Large intestine (tissue), 3 donors: ENCODE data around the gene JAG1. TPM values are rescaled to one million over a fixed set of nuclear protein-coding genes. Genes with fewer than 3 reads are reported as not detected.

Source experiments
- DNase-seq, 2 donors: peaks; one replicate each; pipeline versions ENCODE4 v3.0.0 to v3.0.0-alpha.2; 2013
- H3K27ac ChIP-seq: one replicate; pipeline ENCODE4 v1.5.1; 2013; ENCODE audit warnings: low read length
- H3K27me3 ChIP-seq: 2 replicates; pipeline ENCODE4 v1.6.1; 2013; ENCODE audit warnings: low read length; ENCODE audit not compliant: control insufficient read depth, insufficient read depth
- H3K36me3 ChIP-seq: 2 replicates; pipeline ENCODE4 v1.6.1; 2013; ENCODE audit warnings: low read length; ENCODE audit not compliant: control insufficient read depth, insufficient read depth
- H3K4me1 ChIP-seq: one replicate; pipeline ENCODE4 v1.6.1; 2013; ENCODE audit warnings: low read length; ENCODE audit not compliant: control insufficient read depth, insufficient read depth
- H3K4me3 ChIP-seq: one replicate; pipeline ENCODE4 v1.5.1; 2013; ENCODE audit warnings: low read length
- H3K9me3 ChIP-seq: one replicate; pipeline ENCODE4 v1.6.1; 2013; ENCODE audit warnings: mild to moderate bottlenecking, low read depth, low read length, moderate library complexity; ENCODE audit not compliant: control insufficient read depth
- WGBS: methylation state at CpG from one replicate; pipeline ENCODE4 v1.1.5; 2013; ENCODE audit warnings: low lambda C conversion rate; ENCODE audit not compliant: insufficient coverage; 5-methylcytosine and 5-hydroxymethylcytosine counted together
- polyA plus RNA-seq: library from polyadenylated mRNA; unstranded; fragments of 120-200 nt; gene quantifications from one replicate; pipeline ENCODE4 v1.2.1, GENCODE V29; 2013

Gene JAG1
- polyA plus RNA-seq, 1 donor, result 72.0 TPM

DNA sequence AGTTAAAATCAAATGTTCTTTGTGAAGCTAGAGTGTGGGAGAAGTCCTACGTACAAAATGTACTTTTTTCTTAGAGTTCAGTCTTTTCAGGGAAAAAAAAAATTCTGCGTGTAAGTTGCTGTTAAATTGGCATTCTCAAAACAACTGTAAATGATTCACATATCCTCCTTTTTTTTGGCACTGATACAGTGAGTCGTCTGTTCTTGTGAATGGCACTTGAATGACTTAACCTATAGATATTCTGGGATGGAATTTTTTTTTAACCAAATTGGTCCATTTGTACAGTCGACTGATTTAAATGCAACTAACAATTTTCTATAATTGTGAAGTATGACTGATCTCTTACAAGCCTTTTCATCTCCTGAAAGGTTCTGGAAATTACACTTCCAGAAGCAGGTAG, 5.5 kb upstream of the JAG1 start:
- Histone ChIP-seq H3K4me1 (peaks cover 8% of the 10 kb centered on the region), H3K27me3 (no peaks in the 10 kb centered on the region), H3K36me3 (no peaks in the 10 kb centered on the region), H3K9me3 (no peaks in the 10 kb centered on the region), H3K27ac (no peak overlapping the region), H3K4me3 (no peak overlapping the region)
- DNase-seq, result no peak
- WGBS, result 89% methylated on average over 3 of the region's 4 CpGs

DNA sequence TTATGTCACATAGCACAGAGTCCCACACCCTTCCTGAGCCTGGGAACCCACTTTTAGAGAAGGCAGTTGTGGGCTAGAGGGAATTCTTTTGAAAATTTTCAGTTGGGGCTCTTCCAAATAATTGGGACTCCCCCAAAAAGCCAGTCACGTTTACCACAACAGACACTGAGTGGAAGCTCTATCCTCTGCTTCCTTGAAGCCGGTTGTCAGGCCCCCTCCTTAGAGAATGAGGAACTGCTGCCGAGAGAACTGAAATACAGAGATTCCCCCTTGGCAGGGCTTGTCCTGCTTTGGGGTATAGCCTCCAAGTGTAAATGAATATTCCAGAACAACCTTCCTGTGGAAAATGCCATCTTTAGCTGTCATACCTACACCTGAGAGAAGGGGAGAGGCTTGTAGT, 2.7 kb upstream of the JAG1 start:
- Histone ChIP-seq H3K9me3 (no peaks in the 10 kb centered on the region), H3K4me3 (no peak overlapping the region), H3K4me1 (peaks cover 8% of the 10 kb centered on the region), H3K36me3 (no peaks in the 10 kb centered on the region), H3K27me3 (no peaks in the 10 kb centered on the region), H3K27ac (no peak overlapping the region)
- WGBS, result no CpG with 5 or more reads among the region's 3 CpGs
- no peak for DNase-seq

DNA sequence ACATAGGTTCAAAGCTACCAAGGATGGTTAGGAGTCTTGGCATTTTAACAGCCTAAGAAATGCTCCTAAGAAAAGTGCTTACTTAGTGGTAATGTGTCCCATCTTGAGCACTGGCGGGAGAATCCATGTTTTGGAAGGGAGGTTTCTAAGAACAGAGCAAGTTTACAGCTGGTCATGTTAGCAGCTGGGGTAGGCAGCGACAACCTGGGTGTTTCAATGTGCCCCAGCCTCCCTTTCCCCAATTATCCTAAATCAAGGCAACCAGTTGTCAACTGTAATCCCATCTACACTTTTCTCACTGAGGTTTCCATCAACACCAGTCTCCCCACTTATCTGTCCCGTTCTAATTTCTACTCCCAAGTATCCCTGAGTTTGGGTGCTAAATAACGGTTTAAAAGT, 1.6 kb upstream of the JAG1 start:
- Histone ChIP-seq H3K9me3 (no peaks in the 10 kb centered on the region), H3K4me3 (peak overlapping the region; percentile 93), H3K36me3 (peaks cover 5% of the 10 kb centered on the region), H3K4me1 (peaks cover 12% of the 10 kb centered on the region), H3K27ac (peak overlapping the region; percentile 98), H3K27me3 (no peaks in the 10 kb centered on the region)
- no peak for DNase-seq
- WGBS, result no CpG with 5 or more reads among the region's 4 CpGs

DNA sequence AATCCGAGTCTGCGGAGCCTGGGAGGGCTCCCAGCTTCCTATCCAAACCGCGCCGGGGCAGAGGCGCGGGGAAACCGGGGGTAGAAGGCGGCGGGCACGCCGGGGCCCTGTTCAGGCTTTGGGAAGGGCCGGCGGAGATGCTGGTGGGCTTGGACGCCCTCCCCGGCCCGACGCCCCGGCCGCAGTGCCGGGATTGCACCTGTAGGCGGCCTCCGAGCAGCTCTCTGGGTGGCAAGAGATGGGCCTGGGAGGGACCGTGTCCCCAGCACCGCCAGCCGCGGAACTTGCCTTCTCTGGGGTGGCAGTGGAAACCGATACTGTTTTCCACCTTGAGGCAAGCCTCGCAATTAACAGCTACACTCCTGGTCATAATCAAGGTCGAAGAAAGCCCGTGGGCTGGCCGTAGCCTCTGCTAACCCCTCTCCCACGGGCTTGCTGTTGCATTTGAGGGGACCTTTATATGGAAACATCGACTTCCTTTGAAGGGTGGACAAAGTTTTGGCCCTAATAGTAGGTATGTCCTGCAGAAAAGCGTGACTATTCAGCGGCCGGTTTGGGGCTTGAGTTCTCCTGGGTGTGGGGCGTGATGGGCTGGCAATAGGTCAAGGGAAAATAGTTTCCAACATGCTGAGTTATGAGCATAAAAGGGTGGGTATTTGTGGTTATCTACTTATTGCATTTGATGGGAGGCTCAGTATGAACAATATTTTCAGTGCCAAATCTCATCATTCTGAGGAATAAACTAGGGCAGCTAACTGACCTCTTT, 1.1 kb upstream of the JAG1 start:
- H3K4me3 ChIP-seq, result peak overlapping the region; percentile 93
- H3K9me3 ChIP-seq, result no peaks in the 10 kb centered on the region
- no CpG with 5 or more reads among the region's 38 CpGs for WGBS
- H3K27me3 ChIP-seq, result no peaks in the 10 kb centered on the region
- peak; percentile 85 to 89 for DNase-seq
- peaks cover 5% of the 10 kb centered on the region for H3K36me3 ChIP-seq
- H3K4me1 ChIP-seq, result peaks cover 12% of the 10 kb centered on the region
- peak overlapping the region; percentile 98 for H3K27ac ChIP-seq

DNA sequence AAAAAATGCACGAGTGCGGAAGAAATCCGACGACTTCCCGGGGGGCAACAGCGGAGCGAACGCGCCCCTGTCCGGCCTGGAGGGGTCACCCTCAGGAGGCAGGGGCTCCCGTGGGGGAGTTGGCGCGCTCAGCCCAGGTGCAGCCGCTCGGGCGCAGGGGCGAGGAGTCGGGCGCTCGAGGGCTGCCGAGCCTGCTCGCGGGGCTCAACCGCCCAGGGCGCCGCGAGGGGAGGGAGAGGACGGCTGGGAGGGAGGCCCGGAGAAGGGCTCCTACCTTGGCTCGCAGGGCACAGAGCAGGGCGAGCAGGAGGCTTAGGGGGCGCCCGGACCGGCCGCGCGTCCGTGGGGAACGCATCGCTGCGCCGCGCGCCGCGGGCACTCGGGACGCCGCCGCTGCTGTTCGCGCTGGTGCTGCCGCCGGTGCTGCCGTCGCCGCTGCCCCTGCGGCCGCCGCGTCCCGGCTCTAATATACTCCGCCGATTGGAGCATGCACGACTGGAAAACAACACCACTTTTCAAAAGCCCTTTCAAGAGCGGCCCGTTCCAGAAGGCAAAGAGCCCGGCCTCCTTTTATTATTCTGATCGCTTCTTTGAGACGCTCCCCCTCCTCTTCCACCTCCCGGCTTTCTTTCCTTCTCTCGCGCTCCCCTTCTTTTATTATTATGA, 490 bp downstream of the JAG1 start:
- Histone ChIP-seq H3K4me3 (peak overlapping the region; percentile 93), H3K27ac (peak overlapping the region; percentile 98), H3K9me3 (no peaks in the 10 kb centered on the region), H3K36me3 (peaks cover 15% of the 10 kb centered on the region), H3K4me1 (peaks cover 12% of the 10 kb centered on the region), H3K27me3 (no peaks in the 10 kb centered on the region)
- 4% methylated on average over 6 of the region's 73 CpGs for WGBS
- peak in 1 of 2 donors; percentile 69 for DNase-seq

DNA sequence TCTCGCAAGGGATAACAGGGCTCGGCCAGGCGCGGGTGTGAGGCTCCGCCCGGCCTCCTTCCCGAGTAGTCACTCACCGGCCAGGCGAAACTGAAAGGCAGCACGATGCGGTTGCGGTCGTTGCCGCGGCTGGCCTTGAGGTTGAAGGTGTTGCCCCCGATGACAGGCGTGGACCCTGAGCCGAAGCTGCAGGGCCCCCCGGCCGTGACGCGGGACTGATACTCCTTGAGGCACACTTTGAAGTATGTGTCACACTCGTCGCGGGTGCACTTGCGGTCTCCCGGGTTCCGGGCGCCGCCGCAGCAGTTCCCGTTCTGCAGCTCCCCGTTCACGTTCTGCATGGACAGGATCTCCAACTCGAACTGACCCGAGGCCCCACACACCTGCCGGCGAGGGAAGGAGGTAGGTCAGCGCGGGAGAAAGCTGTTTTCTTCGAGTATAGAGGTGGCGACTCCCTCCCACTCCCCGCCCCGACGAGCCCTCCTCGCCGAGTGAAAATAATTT, 1.1 kb downstream of the JAG1 start:
- H3K27me3 ChIP-seq, result no peaks in the 10 kb centered on the region
- peaks cover 12% of the 10 kb centered on the region for H3K4me1 ChIP-seq
- WGBS, result 0% methylated on average over 4 of the region's 47 CpGs
- H3K4me3 ChIP-seq, result peak overlapping the region; percentile 93
- peaks cover 21% of the 10 kb centered on the region for H3K36me3 ChIP-seq
- no peaks in the 10 kb centered on the region for H3K9me3 ChIP-seq
- H3K27ac ChIP-seq, result peak overlapping the region; percentile 98
- DNase-seq, result peak in 1 of 2 donors; percentile 72

DNA sequence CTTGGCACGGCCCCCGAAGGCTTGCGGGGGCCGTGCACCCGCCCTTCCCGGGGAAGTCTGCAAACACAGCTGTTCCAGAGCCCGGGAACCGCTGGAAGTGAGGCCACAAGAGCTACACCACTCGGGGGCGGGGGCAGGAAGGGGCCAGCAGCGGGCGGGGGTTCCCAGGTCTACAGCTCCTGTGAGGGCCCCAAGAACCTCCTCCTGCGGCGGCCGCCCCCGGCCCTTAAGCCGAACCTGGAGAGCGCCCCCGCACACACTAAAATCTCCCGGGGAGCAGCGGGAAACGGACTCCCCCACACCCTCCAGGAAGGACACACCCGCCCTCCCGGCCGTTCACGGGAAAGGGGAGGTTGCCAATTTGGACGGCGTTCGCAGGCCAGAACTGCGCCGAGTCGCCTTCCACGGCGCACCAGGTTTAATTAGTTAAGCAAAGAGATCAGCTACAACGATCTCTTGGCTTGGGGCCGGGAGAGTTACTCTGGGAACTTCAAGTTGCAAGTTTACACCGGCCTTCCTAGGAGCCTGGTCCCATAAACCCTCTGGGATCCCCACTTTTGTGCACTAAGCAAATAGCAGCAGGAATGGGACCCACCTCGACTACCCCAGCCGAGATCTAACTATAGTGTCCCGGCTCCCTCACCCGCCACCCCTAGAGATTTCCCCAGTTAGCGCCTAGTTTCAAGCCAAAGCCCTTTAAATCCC, 1.7 kb downstream of the JAG1 start:
- peak overlapping the region; percentile 93 for H3K4me3 ChIP-seq
- H3K27ac ChIP-seq, result peak overlapping the region; percentile 98
- H3K4me1 ChIP-seq, result peaks cover 12% of the 10 kb centered on the region
- WGBS, result no CpG with 5 or more reads among the region's 42 CpGs
- DNase-seq, result peak; percentile 53 to 81
- H3K27me3 ChIP-seq, result no peaks in the 10 kb centered on the region
- peaks cover 27% of the 10 kb centered on the region for H3K36me3 ChIP-seq
- H3K9me3 ChIP-seq, result no peaks in the 10 kb centered on the region

DNA sequence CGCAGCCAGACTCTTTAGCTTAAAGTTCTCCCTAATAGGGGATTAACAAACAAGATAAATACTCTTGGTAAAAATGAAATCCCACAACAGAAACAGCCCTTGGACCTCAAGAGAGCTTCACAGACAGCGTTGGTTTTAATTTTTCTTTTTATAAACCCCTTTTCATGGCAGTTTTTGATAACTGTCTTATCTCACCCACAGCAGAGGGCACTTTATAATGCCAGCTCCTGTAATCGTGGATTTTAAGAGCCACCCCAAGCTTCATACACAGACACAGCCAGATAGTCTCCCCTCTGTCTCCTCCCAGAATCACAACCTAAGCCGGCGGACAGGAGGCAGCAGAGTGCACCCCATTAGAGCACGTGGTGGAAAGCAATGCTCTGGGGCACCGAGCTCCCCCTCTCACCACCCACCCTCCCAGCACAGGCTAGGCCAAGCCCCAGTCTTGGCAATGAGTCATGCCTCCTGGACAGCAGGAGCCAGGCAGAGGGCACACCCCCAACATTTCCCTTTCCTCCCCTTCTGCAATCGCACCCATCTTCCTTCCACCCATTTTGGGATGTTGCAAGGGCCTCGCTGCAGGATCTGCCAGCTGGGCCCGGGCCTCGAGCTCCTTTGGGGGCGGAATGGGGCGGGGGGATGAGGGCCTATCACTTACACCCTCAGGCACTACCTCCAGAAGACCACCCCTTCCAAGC, 2.4 kb downstream of the JAG1 start:
- H3K9me3 ChIP-seq, result no peaks in the 10 kb centered on the region
- peak; percentile 92 to 93 for DNase-seq
- peaks cover 33% of the 10 kb centered on the region for H3K36me3 ChIP-seq
- H3K27ac ChIP-seq, result peak overlapping the region; percentile 98
- peak overlapping the region; percentile 93 for H3K4me3 ChIP-seq
- 0% methylated on average over 1 of the region's 13 CpGs for WGBS
- no peaks in the 10 kb centered on the region for H3K27me3 ChIP-seq
- H3K4me1 ChIP-seq, result peaks cover 17% of the 10 kb centered on the region

DNA sequence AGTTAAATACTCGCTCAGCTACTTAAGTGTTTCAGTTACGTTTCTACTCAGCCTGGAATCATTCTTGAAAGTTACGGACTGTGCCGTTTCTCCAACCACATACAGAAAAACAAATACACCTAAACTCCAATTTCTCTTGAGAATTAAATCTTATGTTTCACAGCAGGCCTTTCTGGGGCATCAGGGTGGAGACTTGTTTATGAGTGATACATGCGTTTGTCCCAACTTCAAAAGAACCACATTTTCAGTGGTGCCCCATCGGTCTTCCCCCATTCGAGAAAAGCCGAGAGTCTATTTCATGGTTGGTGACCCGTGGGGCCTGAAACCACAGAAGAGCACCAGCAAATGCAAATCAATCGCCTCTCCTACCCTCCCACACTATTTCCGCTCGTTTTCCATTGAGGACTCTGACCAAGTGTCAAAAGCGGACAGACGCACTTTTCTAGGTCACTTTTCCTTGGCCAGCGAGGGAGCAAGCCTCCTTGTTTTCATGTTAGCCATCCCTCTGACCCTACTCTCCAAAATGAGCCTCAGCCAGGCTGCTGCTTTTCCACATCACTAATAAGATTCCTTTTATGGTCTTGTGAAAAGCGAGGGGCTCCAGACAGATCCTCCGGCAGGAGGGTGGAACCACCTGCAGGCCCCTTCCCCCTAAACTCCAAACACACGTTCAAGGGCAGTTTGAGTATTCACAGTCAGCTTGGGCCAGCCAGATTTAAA, 3.1 kb downstream of the JAG1 start:
- Histone ChIP-seq H3K36me3 (peaks cover 37% of the 10 kb centered on the region), H3K9me3 (no peaks in the 10 kb centered on the region), H3K4me1 (peaks cover 20% of the 10 kb centered on the region), H3K27me3 (no peaks in the 10 kb centered on the region), H3K27ac (peak overlapping the region; percentile 98), H3K4me3 (peak overlapping the region; percentile 93)
- DNase-seq, result peak in 1 of 2 donors; percentile 32
- 83% methylated on average over 2 of the region's 18 CpGs for WGBS
